Stomach (tissue), 4 donors: ENCODE results near the gene ABCA1.

Experiments
- POLR2A ChIP-seq, 4 donors: fragments of 450-650 bp; IDR thresholded peaks; one replicate each; pipeline ENCODE4 v1.6.1; 2016; ENCODE audit warnings: antibody characterized with exemption in 4 of 4, control low read depth in 2 of 4, mild to moderate bottlenecking in 1 of 4, moderate library complexity in 1 of 4
- TF ChIP-seq, protein P1 (sequence below), 7 experiments: fragments of 450-650 bp in 4 of 7; fragments of 200-600 bp in 3 of 7; sonication (generic) in 3 of 7; IDR thresholded peaks; one replicate each; pipeline ENCODE4 v1.5.1; 2016 to 2019; ENCODE audit warnings: antibody characterized with exemption in 7 of 7, control low read depth in 2 of 7, mild to moderate bottlenecking in 1 of 7

DNA sequence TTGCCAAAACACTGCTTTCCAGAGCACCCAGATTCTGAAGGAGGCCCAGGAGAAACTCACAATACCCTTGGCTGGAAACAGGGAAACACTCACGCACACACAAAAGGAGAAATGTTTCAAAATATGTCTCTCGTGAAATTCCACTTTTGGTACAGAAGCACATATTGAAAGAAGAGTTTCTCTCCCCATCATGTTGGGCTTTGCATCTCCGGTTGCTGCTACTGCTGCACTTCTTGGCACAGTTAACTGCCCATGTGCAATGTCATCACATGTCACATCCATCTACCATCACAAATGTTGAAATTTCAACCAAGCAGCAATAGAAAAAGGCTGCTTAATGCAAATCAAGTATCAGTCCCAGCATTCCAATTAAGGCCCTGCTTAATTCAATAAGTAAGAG lies 72.1 kb downstream of the ABCA1 start:
- TF ChIP-seq, protein P1, sequence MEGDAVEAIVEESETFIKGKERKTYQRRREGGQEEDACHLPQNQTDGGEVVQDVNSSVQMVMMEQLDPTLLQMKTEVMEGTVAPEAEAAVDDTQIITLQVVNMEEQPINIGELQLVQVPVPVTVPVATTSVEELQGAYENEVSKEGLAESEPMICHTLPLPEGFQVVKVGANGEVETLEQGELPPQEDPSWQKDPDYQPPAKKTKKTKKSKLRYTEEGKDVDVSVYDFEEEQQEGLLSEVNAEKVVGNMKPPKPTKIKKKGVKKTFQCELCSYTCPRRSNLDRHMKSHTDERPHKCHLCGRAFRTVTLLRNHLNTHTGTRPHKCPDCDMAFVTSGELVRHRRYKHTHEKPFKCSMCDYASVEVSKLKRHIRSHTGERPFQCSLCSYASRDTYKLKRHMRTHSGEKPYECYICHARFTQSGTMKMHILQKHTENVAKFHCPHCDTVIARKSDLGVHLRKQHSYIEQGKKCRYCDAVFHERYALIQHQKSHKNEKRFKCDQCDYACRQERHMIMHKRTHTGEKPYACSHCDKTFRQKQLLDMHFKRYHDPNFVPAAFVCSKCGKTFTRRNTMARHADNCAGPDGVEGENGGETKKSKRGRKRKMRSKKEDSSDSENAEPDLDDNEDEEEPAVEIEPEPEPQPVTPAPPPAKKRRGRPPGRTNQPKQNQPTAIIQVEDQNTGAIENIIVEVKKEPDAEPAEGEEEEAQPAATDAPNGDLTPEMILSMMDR (IDR thresholded peaks at IDR 0.05), result no peak
- TF ChIP-seq POLR2A (IDR thresholded peaks at IDR 0.05), result no peak
